Esophagus squamous epithelium (tissue), 4 donors: ENCODE results near the gene C10orf95.

Experiments used
- POLR2A ChIP-seq, 4 donors: fragments of 450-650 bp; IDR thresholded peaks; one replicate each; pipeline ENCODE4 v1.6.1; 2017; ENCODE audit warnings: antibody characterized with exemption in 4 of 4, mild to moderate bottlenecking in 4 of 4, moderate library complexity in 3 of 4
- TF ChIP-seq, protein P1 (sequence below), 6 experiments: fragments of 450-650 bp in 4 of 6; fragments of 200-600 bp in 2 of 6; sonication (generic) in 2 of 6; IDR thresholded peaks; one replicate each; pipeline ENCODE4 v1.5.1; 2016 to 2019; ENCODE audit warnings: antibody characterized with exemption in 6 of 6, mild to moderate bottlenecking in 4 of 6, moderate library complexity in 4 of 6

DNA sequence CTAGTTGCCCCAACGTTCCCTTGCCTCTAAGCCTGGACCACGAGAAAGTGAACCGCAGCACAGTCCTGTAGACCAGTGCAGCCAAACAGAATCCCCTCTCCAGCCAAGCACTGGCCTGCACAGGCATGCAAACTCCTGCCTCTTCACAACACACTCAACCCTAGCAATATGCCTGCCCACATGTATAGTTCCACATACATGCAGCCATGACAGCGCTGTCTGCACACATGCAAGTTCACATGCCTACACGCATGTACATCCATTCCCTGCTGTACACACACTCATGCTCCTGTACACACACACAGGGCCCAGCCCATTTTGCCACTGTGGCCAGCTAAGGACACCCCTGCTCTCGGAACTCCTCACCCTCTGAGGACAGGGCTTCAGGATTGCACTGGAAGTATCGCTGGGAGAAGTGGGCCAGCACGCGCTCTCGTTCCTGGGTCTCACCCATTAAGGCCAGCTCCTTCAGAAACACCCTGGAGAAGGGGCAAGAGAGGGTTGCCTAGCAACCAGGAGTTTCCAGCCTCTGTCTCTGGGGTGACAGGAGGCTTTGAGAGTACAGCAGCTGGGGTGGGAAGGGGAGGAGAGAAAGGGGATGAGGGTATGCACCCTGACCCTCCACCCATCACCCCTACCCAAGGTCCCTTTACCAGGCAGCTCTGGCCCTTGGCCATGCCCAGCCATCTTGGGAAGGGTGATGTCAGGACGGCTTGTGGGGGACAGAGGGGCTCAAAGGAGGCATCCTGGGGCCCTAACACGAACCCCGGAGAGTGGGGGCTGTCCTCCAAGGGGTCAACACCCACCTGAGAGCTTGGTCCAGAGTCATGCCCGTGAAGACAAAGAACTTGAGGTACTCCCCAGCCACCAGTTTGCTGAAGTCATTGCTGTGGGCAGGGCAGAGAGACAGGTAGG lies 39.7 kb downstream of the C10orf95 start:
- TF ChIP-seq, protein P1, sequence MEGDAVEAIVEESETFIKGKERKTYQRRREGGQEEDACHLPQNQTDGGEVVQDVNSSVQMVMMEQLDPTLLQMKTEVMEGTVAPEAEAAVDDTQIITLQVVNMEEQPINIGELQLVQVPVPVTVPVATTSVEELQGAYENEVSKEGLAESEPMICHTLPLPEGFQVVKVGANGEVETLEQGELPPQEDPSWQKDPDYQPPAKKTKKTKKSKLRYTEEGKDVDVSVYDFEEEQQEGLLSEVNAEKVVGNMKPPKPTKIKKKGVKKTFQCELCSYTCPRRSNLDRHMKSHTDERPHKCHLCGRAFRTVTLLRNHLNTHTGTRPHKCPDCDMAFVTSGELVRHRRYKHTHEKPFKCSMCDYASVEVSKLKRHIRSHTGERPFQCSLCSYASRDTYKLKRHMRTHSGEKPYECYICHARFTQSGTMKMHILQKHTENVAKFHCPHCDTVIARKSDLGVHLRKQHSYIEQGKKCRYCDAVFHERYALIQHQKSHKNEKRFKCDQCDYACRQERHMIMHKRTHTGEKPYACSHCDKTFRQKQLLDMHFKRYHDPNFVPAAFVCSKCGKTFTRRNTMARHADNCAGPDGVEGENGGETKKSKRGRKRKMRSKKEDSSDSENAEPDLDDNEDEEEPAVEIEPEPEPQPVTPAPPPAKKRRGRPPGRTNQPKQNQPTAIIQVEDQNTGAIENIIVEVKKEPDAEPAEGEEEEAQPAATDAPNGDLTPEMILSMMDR (IDR thresholded peaks at IDR 0.05) = no peak
- TF ChIP-seq POLR2A (IDR thresholded peaks at IDR 0.05) = no peak
